ENCODE results near the gene CLTC. TPM values are rescaled to one million over a fixed set of nuclear protein-coding genes. Genes with fewer than 3 reads are reported as not detected.

Gene CLTC
- total and polyA plus RNA-seq, 4 donors = 37.4 to 289 (median 165) TPM

DNA sequence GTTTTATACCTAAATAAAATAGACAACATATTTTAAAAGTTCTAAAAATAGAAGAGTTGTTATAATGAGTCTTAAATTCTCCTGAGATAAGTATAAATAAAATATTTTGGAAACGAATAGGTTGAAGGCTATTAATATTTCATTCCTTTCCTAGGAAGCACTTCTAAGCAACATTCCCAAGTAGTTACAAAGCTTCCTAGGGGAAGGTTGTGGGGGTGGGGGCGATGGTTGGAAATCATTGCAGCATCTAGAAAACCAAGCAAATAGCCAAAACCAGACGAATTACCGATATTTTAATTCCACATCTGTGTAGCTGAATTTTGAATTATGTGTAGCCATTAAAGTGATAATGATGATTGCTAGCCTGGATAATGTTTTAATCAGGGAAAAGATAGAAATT is 60.6 kb downstream of the CLTC start:
- Histone ChIP-seq H3K9me3 (ENCODE audit: control insufficient read depth, low read length) (no peaks in the 10 kb centered on the region), H3K4me1 (ENCODE audit: control insufficient read depth in 1 of 2, insufficient read depth in 2 of 2, low read length in 2 of 2) (no peaks in the 10 kb centered on the region), H3K27ac (ENCODE audit: low read depth in 1 of 2, low read length in 2 of 2) (no peak overlapping the region), H3K27me3 (ENCODE audit: control insufficient read depth in 1 of 2, insufficient read depth in 2 of 2, low read length in 1 of 2) (no peaks in the 10 kb centered on the region), H3K36me3 (ENCODE audit: control insufficient read depth in 1 of 2, insufficient read depth in 2 of 2, low read length in 1 of 2) (peaks cover 8 to 15% of the 10 kb centered on the region in 2 donors), H3K4me3 (ENCODE audit: low read length in 2 of 2) (no peak overlapping the region)
- no peak for ATAC-seq (ENCODE audit: low FRiP score)
- 23 to 27% methylated on average over 4 of the region's 4 CpGs for WGBS, 2 donors
- DNase-seq = peak in 1 of 2 donors; percentile 30
- intact Hi-C loops (cut with DNase I) = no loop called here

GRCh38 chr17:59683283-59683682 is 63.6 kb downstream of the CLTC start:
- Histone ChIP-seq H3K4me1 (ENCODE audit: control insufficient read depth in 1 of 2, insufficient read depth in 2 of 2, low read length in 2 of 2) (no peaks in the 10 kb centered on the region), H3K9me3 (ENCODE audit: control insufficient read depth, low read length) (no peaks in the 10 kb centered on the region), H3K4me3 (ENCODE audit: low read length in 2 of 2) (no peak overlapping the region), H3K36me3 (ENCODE audit: control insufficient read depth in 1 of 2, insufficient read depth in 2 of 2, low read length in 1 of 2) (peaks cover 6 to 11% of the 10 kb centered on the region in 2 donors), H3K27ac (ENCODE audit: low read depth in 1 of 2, low read length in 2 of 2) (no peak overlapping the region), H3K27me3 (ENCODE audit: control insufficient read depth in 1 of 2, insufficient read depth in 2 of 2, low read length in 1 of 2) (no peaks in the 10 kb centered on the region)
- no peak for ATAC-seq (ENCODE audit: low FRiP score)
- no peak for DNase-seq
- intact Hi-C loops (cut with DNase I) = no loop called here

GRCh38 chr17:59684967-59685366 is 65.3 kb downstream of the CLTC start:
- Histone ChIP-seq H3K27ac (ENCODE audit: low read depth in 1 of 2, low read length in 2 of 2) (no peak overlapping the region), H3K4me1 (ENCODE audit: control insufficient read depth in 1 of 2, insufficient read depth in 2 of 2, low read length in 2 of 2) (no peaks in the 10 kb centered on the region), H3K36me3 (ENCODE audit: control insufficient read depth in 1 of 2, insufficient read depth in 2 of 2, low read length in 1 of 2) (peaks cover 6 to 11% of the 10 kb centered on the region in 2 donors), H3K4me3 (ENCODE audit: low read length in 2 of 2) (no peak overlapping the region), H3K9me3 (ENCODE audit: control insufficient read depth, low read length) (no peaks in the 10 kb centered on the region), H3K27me3 (ENCODE audit: control insufficient read depth in 1 of 2, insufficient read depth in 2 of 2, low read length in 1 of 2) (no peaks in the 10 kb centered on the region)
- ATAC-seq (ENCODE audit: low FRiP score) (no peak), DNase-seq (no peak)
- WGBS, 2 donors = 70 to 73% methylated on average over 6 of the region's 6 CpGs
- intact Hi-C loops (cut with DNase I) = no loop called here

DNA sequence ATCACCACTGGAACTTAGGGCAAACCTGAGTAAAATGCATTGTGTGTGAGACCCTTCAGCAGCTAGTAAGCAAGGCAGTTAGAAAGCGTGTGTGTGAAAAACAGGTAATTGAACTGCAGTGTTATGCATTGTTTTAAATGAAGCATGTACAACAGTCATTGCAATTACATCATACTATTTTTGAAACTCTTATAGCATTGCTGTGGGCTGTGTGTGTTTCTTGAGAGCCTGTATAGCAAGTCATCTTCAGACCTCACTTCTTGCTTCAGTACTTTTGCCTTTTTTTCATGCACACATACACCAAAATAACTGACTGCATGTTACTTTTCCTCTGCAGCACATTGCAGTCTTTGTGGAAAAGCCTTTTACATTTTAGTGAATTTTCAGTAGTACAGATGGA is 68.3 kb downstream of the CLTC start:
- no peak for DNase-seq
- no peaks in the 10 kb centered on the region for H3K27me3 ChIP-seq (ENCODE audit: control insufficient read depth in 1 of 2, insufficient read depth in 2 of 2, low read length in 1 of 2)
- peaks cover 5 to 6% of the 10 kb centered on the region in 2 donors for H3K36me3 ChIP-seq (ENCODE audit: control insufficient read depth in 1 of 2, insufficient read depth in 2 of 2, low read length in 1 of 2)
- no peaks in the 10 kb centered on the region for H3K4me1 ChIP-seq (ENCODE audit: control insufficient read depth in 1 of 2, insufficient read depth in 2 of 2, low read length in 2 of 2)
- intact Hi-C loops (cut with DNase I) = no loop called here
- WGBS, 2 donors = 75 to 87% methylated on average over 1 of the region's 1 CpG
- no peak for ATAC-seq (ENCODE audit: low FRiP score)
- H3K4me3 ChIP-seq (ENCODE audit: low read length in 2 of 2) = no peak overlapping the region
- H3K27ac ChIP-seq (ENCODE audit: low read depth in 1 of 2, low read length in 2 of 2) = no peak overlapping the region
- H3K9me3 ChIP-seq (ENCODE audit: control insufficient read depth, low read length) = no peaks in the 10 kb centered on the region

DNA sequence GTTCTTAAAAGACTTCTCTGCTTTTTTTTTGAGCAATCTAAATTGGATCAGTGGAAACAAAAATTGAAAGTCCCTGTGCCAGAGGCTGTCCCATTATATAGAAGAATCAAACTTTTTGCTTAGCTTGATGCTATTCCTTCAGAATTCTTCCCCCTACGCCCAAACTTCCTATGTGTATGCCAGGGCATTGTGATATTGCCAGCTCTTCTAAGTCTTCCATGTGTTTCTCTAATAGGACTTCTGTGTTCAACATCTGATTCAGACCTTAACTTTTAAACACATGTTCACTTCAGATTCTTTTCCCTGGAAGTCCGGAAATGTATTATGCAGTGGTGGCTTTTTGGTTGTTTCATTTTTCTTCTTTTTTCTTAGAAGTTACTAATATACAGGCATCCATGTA is 68.8 kb downstream of the CLTC start:
- peaks cover 4% of the 10 kb centered on the region in 2 donors for H3K36me3 ChIP-seq (ENCODE audit: control insufficient read depth in 1 of 2, insufficient read depth in 2 of 2, low read length in 1 of 2)
- ATAC-seq (ENCODE audit: low FRiP score) = no peak
- intact Hi-C loops (cut with DNase I) = no loop called here
- 50 to 58% methylated on average over 2 of the region's 2 CpGs for WGBS, 2 donors
- no peaks in the 10 kb centered on the region for H3K9me3 ChIP-seq (ENCODE audit: control insufficient read depth, low read length)
- no peak overlapping the region for H3K27ac ChIP-seq (ENCODE audit: low read depth in 1 of 2, low read length in 2 of 2)
- DNase-seq = no peak
- no peaks in the 10 kb centered on the region for H3K27me3 ChIP-seq (ENCODE audit: control insufficient read depth in 1 of 2, insufficient read depth in 2 of 2, low read length in 1 of 2)
- no peak overlapping the region for H3K4me3 ChIP-seq (ENCODE audit: low read length in 2 of 2)
- H3K4me1 ChIP-seq (ENCODE audit: control insufficient read depth in 1 of 2, insufficient read depth in 2 of 2, low read length in 2 of 2) = no peaks in the 10 kb centered on the region

DNA sequence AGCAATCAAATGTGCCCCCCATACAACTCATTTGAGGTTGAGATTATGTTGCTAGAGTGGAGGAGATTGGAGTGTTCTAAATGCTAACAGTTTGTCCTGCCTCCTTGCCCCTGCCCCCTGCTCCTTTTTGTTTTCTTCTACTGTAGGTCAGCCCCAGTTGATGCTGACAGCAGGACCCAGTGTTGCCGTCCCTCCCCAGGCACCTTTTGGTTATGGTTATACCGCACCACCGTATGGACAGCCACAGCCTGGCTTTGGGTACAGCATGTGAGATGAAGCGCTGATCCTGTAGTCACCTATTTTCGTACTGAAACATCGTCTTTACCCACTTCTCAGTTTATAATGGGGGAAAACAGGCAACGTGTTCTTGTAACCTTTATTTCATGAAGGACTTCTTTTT is 73.9 kb downstream of the CLTC start:
- ATAC-seq (ENCODE audit: low FRiP score) = no peak

GRCh38 chr17:59694344-59694743 is 74.6 kb downstream of the CLTC start:
- peaks cover 2 to 6% of the 10 kb centered on the region in 2 donors for H3K36me3 ChIP-seq (ENCODE audit: control insufficient read depth in 1 of 2, insufficient read depth in 2 of 2, low read length in 1 of 2)
- H3K27me3 ChIP-seq (ENCODE audit: control insufficient read depth in 1 of 2, insufficient read depth in 2 of 2, low read length in 1 of 2) = no peaks in the 10 kb centered on the region
- WGBS, 2 donors = 65 to 66% methylated on average over 2 of the region's 2 CpGs
- no peak overlapping the region for H3K27ac ChIP-seq (ENCODE audit: low read depth in 1 of 2, low read length in 2 of 2)
- no peaks in the 10 kb centered on the region for H3K4me1 ChIP-seq (ENCODE audit: control insufficient read depth in 1 of 2, insufficient read depth in 2 of 2, low read length in 2 of 2)
- H3K9me3 ChIP-seq (ENCODE audit: control insufficient read depth, low read length) = no peaks in the 10 kb centered on the region
- intact Hi-C loops (cut with DNase I) = no loop called here
- no peak overlapping the region for H3K4me3 ChIP-seq (ENCODE audit: low read length in 2 of 2)
- ATAC-seq (ENCODE audit: low FRiP score) = no peak
- DNase-seq = no peak

More for the DNA sequence above, 73.9 kb downstream of the CLTC start:
- intact Hi-C loops (cut with DNase I) = no loop called here
- H3K27ac ChIP-seq (ENCODE audit: low read depth in 1 of 2, low read length in 2 of 2) = no peak overlapping the region
- no peaks in the 10 kb centered on the region for H3K4me1 ChIP-seq (ENCODE audit: control insufficient read depth in 1 of 2, insufficient read depth in 2 of 2, low read length in 2 of 2)
- H3K27me3 ChIP-seq (ENCODE audit: control insufficient read depth in 1 of 2, insufficient read depth in 2 of 2, low read length in 1 of 2) = no peaks in the 10 kb centered on the region
- no peak for DNase-seq
- H3K36me3 ChIP-seq (ENCODE audit: control insufficient read depth in 1 of 2, insufficient read depth in 2 of 2, low read length in 1 of 2) = peaks cover 2 to 6% of the 10 kb centered on the region in 2 donors
- no peaks in the 10 kb centered on the region for H3K9me3 ChIP-seq (ENCODE audit: control insufficient read depth, low read length)
- no peak overlapping the region for H3K4me3 ChIP-seq (ENCODE audit: low read length in 2 of 2)
- WGBS, 2 donors = 78 to 80% methylated on average over 7 of the region's 7 CpGs

- ATAC-seq (ENCODE audit: low FRiP score) = no peak
- intact Hi-C loops (cut with DNase I) = no loop called here
- 58 to 63% methylated on average over 3 of the region's 3 CpGs for WGBS, 2 donors
- no peak overlapping the region for H3K4me3 ChIP-seq (ENCODE audit: low read length in 2 of 2)
- peaks cover 2 to 8% of the 10 kb centered on the region in 2 donors for H3K36me3 ChIP-seq (ENCODE audit: control insufficient read depth in 1 of 2, insufficient read depth in 2 of 2, low read length in 1 of 2)
- no peaks in the 10 kb centered on the region for H3K9me3 ChIP-seq (ENCODE audit: control insufficient read depth, low read length)
- H3K4me1 ChIP-seq (ENCODE audit: control insufficient read depth in 1 of 2, insufficient read depth in 2 of 2, low read length in 2 of 2) = no peaks in the 10 kb centered on the region
- no peak overlapping the region for H3K27ac ChIP-seq (ENCODE audit: low read depth in 1 of 2, low read length in 2 of 2)
- no peaks in the 10 kb centered on the region for H3K27me3 ChIP-seq (ENCODE audit: control insufficient read depth in 1 of 2, insufficient read depth in 2 of 2, low read length in 1 of 2)
- DNase-seq = no peak
Observed at GRCh38 chr17:59695945-59696681, 76.4 kb downstream of the CLTC start.

DNA sequence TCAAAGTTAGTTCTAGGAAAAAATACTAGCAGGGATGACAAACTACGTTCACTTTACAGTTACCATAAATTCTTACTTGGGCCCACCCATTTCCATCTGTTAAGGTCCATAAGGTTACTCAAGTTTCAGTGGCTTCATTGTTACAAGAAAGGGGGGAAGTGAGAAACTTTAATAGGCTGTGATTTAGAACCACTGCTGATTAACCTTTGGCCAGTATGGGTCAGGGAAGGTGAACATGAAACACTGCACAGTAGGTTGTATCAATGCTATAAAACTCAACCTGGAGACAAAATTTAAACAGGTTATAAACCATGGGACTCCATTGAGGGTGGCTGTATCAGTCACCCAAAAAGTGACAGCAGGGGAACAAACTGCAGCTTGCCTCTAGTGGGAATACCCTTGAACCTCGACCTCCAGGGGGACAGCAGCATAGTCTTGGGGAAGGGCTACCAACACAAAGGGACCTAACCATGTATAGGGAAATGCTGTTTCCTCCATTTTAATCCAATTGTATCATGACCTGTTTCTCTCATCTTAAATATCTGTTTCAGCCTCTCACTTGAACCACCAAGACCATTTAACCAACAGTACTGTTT is 77.1 kb downstream of the CLTC start:
- intact Hi-C loops (cut with DNase I) = no loop called here
- DNase-seq (no peak), ATAC-seq (ENCODE audit: low FRiP score) (no peak)
- H3K4me1 ChIP-seq (ENCODE audit: control insufficient read depth in 1 of 2, insufficient read depth in 2 of 2, low read length in 2 of 2) = no peaks in the 10 kb centered on the region
- peaks cover 2 to 8% of the 10 kb centered on the region in 2 donors for H3K36me3 ChIP-seq (ENCODE audit: control insufficient read depth in 1 of 2, insufficient read depth in 2 of 2, low read length in 1 of 2)
- H3K27me3 ChIP-seq (ENCODE audit: control insufficient read depth in 1 of 2, insufficient read depth in 2 of 2, low read length in 1 of 2) = no peaks in the 10 kb centered on the region
- no peak overlapping the region for H3K4me3 ChIP-seq (ENCODE audit: low read length in 2 of 2)
- H3K27ac ChIP-seq (ENCODE audit: low read depth in 1 of 2, low read length in 2 of 2) = no peak overlapping the region
- no peaks in the 10 kb centered on the region for H3K9me3 ChIP-seq (ENCODE audit: control insufficient read depth, low read length)
- WGBS, 2 donors = 83% methylated on average over 2 of the region's 2 CpGs
